T1000 (cell line): ENCODE data around the gene PER3.

Experiments used
- DNase-seq: peaks from one replicate; lab custom pipeline; 2025; ENCODE audit warnings: mixed read lengths; lab: John Stamatoyannopoulos, UW

Gene PER3

GRCh38 chr1:7783826-7784491 is at the start of gene PER3:
PER3 (plus strand) TSS chr1:7784291; CDS start chr1:7784878, 587 bp downstream.
- DNase-seq, result peak; percentile 99

DNA sequence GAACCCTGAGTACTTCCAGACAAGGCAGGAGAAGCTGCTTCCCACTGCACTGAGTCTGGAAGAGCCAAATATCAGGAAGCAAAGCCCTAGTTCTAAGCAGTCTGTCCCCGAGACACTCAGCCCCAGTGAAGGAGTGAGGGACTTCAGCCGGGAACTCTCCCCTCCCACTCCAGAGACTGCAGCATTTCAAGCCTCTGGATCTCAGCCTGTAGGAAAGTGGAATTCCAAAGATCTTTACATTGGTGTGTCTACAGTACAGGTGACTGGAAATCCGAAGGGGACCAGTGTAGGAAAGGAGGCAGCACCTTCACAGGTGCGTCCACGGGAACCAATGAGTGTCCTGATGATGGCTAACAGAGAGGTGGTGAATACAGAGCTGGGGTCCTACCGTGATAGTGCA is 46.0 kb upstream of the PER3 start:
- DNase-seq, result no peak

DNA sequence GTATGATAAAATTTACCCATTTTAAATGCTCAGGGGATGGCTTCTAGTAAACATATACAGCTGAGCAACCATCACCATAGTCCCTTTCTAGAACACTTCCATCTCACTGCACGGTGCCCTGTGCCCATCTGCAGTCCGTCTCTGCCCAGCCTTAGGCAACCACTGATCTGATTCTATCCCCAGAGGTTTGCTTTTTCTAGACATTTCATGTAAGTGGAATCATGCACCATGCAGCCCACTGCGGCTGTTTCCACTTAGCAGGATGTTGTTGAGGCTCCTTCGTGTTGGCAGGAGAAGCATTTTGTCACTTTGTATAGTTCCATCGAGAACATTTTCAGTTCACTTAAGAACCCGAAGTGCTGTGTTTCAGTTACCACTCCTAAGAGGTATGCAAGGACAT is 40.7 kb upstream of the PER3 start:
- no peak for DNase-seq

- DNase-seq, result no peak
Measured at GRCh38 chr1:7744882-7745281, 39.2 kb upstream of the PER3 start.

DNA sequence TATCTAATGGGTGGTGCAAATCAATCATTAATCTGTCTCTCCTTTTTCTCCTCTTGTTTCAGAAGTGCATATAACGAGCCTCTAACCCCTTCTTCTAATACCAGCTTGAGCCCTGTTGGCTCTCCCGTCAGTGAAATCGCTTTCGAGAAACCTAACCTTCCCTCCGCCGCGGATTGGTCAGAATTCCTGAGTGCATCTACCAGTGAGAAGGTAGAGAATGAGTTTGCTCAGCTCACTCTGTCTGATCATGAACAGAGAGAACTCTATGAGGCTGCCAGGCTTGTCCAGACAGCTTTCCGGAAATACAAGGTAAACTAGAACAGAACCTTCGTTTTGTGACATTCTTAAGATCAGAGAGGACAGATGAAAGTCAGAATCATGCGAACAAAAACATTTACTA is 38.3 kb upstream of the PER3 start:
- no peak for DNase-seq

DNA sequence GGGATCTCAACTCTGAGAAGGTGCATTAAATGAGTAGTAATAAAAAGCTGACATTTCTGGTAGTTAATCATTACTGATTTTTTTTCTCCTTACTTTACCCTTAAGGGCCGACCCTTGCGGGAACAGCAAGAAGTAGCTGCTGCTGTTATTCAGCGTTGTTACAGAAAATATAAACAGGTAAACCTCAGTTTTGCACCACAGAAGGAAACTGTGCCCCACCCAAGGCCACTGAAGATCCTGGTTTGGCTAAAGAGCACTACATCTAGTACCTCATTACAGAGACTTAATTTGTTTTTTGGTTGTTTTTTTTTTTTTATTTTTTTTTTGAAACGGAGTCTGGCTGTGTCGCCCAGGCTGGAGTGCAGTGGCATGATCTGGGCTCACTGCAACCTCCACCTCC is 36.5 kb upstream of the PER3 start:
- DNase-seq, result no peak

GRCh38 chr1:7749126-7749525 is 35.0 kb upstream of the PER3 start:
- no peak for DNase-seq

- DNase-seq, result no peak
Measured at GRCh38 chr1:7751174-7751573, 32.9 kb upstream of the PER3 start.

DNA sequence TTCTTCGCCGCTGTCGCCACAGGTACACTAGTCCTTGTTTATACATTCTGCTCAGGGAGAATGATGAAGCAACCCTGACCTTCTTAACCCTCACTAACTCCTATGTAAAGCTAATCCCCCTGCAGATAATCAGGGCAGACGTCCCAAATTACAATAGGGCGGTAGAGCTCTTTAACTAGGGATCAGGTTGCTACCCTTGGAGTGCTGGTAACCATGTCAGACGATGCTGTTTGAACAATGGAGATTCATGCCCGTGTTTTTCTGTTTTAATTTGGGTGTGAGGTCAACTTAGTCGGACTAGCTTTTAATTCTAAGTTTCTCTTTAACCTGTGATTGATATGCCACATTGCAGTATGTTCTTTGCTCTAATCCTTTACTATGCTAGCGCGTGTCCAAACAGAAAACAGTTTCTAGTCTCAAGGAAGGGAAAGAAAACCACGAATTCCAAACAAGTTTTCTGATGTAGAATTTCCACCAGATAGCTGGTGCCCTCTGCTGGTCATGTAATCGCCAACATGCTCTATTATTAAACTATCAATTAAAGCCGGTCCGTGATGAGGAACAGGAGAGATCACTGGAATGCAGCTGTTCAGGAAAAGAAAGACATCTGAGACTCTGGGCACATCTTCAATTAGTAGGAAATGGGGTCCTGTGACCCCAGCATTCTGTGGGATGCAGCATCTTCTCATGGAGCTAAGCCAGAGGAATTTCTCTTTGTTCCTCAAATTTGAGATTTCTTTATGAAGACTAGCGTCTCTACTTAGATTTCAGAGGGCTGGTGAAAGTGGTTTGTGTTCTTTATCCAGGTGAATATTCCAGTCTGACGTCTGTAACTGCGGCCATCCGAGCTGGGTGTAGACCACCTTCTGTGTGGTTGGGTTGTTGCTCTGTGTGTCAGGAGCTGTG is 31.3 kb upstream of the PER3 start:
- DNase-seq, result peak; percentile 43

- no peak for DNase-seq
Measured at GRCh38 chr1:7753641-7754040, 30.4 kb upstream of the PER3 start.

DNA sequence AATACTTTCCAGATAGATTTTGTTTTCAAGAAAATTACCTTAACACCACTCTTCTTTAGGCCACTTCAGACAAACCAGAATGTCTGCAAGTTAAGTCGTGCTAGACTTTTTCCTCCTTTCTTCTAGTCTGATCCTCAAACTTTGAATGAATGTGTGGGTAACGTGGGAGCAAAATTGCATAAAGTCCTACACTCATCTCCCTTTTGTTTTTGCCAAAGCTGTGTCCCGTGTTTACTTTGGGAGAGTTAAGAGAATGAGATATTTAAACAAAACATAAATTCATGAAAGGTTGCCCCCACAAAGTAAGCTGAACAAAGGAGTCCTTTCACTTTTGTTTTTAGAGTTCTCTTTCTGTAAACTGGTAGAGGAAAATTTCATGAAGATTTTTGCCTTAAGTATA is 29.9 kb upstream of the PER3 start:
- DNase-seq, result no peak

DNA sequence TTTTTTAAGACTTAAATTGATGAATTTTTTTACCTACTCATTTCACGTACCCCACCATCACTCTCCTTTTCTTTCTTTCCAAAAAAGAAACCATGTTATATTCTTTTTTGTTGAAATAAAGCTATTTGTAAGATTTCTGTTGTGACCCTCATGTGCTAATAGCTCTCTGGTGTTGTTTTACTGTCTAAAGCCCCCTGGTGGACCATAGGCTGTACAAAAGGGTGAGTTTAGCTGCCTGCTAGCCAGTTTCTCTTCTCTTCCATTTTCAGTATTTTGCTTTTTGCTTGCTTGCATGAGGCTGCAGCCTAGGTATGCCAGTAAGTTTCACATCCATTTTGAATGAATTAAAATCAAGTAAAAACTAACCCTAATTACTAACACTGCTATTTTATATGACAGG is 28.6 kb upstream of the PER3 start:
- no peak for DNase-seq

- DNase-seq, result no peak
Measured at GRCh38 chr1:7760245-7760644, 23.8 kb upstream of the PER3 start.

DNA sequence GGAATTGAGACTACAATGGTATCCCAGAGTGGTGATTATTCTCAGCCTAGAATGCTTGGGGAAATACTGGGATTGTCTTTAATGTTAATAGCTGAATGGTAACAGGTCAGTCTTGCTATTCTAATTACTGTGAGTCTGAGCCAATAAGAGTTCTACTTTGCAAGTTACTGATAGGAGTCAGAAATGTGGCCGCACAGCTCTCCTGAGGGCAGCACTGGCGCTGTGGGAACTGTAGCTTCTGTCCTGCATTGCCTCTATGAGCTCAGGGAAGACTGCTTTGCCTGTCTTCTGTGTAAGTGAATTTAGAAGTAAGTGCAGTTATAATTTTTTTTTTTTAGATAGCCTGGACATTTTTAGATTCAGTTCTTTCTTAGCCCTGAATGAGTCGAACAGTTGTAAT is 23.0 kb upstream of the PER3 start:
- DNase-seq, result no peak

GRCh38 chr1:7767176-7767575 is 16.9 kb upstream of the PER3 start:
- DNase-seq, result no peak

GRCh38 chr1:7768583-7768982 is 15.5 kb upstream of the PER3 start:
- no peak for DNase-seq

GRCh38 chr1:7769673-7770412 is 14.2 kb upstream of the PER3 start:
- DNase-seq, result no peak

DNA sequence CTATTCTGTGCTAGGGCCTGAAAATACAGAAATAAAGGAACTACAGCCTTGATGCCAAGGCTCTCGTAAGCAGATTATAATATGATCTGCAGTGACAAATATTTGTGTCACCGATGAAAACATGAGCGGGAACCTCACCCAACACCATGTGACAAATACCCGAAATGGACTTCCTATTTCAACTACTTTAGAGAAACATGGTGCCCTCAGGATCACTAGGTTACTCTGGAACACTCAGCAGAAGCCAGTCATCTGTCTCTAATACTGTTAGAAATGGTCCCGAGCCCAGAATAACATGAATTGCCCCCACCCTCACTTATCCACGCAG is 13.5 kb upstream of the PER3 start:
- DNase-seq, result no peak

- peak; percentile 71 for DNase-seq
Measured at GRCh38 chr1:7770997-7771822, 12.9 kb upstream of the PER3 start, which contains the start of gene VAMP3. VAMP3 (plus strand) TSS chr1:7771296; CDS start chr1:7771384, 88 bp downstream.

DNA sequence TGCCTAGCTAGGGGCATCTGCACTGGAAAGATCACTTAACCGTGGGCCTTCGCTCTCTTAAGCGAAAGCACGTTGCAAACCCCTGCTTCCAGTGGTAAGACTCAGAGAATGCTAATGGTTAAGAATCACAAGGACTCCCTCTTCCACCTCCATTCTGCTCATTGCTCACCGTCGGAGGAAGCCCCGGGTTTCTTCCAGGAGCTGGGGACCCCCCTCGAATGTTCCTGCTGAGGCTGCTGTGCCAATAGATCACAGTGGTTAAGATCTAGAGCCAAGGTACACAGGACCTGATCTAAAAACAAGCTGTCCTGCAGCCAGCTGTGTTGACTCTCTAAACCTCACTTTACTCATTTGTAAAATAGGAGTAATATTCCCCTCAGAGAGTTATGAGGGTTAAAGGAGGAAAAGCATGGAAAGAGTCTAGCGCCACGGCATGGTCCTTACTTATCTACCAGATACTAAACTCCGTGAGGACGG is 12.2 kb upstream of the PER3 start:
- no peak for DNase-seq

DNA sequence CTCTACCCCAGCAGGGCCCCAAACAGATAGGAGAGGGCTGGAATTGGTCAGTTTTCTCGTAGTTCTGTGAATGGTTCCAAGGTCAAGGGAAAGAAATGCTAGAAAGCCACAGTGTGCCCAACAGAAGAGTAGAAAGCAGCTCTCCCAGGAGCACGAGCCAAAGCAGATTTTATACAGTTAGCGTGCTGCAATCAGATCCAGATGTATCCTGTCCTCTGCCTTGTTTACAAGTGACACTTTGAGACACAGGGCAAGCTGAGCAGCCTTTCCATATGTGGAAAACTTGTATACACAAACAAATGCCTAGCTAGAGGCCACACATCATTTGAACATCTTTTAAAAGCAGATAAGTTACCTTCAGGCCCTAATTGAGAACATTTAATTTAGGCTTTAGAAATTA is 6.5 kb upstream of the PER3 start:
- DNase-seq, result no peak

GRCh38 chr1:7778133-7778628 is 5.9 kb upstream of the PER3 start:
- DNase-seq, result no peak
